ENCODE results near the gene FOXA1.

FOXA1 gene

GRCh38 chr14:37585971-37586796 is 8.9 kb downstream of the FOXA1 start:
- Histone ChIP-seq H3K9ac (ENCODE audit: low read depth, low read length) (no peak overlapping the region), H3K4me2 (ENCODE audit: low read length) (no peak overlapping the region), H3K9me3 (replicated peaks; ENCODE audit: low read length) (no peaks in the 10 kb centered on the region), H3K27me3 (ENCODE audit: control insufficient read depth, insufficient read depth, low read length) (peaks cover 88% of the 10 kb centered on the region), H3K4me1 (ENCODE audit: control insufficient read depth, insufficient read depth, low read length) (peaks cover 2% of the 10 kb centered on the region), H3K4me3 (ENCODE audit: low read length) (no peak overlapping the region), H3K36me3 (ENCODE audit: insufficient read depth, low read length) (no peaks in the 10 kb centered on the region)

- H3K4me1 ChIP-seq (ENCODE audit: control insufficient read depth, insufficient read depth, low read length) = peaks cover 2% of the 10 kb centered on the region
- H3K4me3 ChIP-seq (ENCODE audit: low read length) = no peak overlapping the region
- H3K4me2 ChIP-seq (ENCODE audit: low read length) = no peak overlapping the region
- H3K9ac ChIP-seq (ENCODE audit: low read depth, low read length) = no peak overlapping the region
- no peaks in the 10 kb centered on the region for H3K36me3 ChIP-seq (ENCODE audit: insufficient read depth, low read length)
- H3K27me3 ChIP-seq (ENCODE audit: control insufficient read depth, insufficient read depth, low read length) = peaks cover 78% of the 10 kb centered on the region
- H3K9me3 ChIP-seq (replicated peaks; ENCODE audit: low read length) = no peaks in the 10 kb centered on the region
Observed at GRCh38 chr14:37585101-37585511, 9.9 kb downstream of the FOXA1 start.

DNA sequence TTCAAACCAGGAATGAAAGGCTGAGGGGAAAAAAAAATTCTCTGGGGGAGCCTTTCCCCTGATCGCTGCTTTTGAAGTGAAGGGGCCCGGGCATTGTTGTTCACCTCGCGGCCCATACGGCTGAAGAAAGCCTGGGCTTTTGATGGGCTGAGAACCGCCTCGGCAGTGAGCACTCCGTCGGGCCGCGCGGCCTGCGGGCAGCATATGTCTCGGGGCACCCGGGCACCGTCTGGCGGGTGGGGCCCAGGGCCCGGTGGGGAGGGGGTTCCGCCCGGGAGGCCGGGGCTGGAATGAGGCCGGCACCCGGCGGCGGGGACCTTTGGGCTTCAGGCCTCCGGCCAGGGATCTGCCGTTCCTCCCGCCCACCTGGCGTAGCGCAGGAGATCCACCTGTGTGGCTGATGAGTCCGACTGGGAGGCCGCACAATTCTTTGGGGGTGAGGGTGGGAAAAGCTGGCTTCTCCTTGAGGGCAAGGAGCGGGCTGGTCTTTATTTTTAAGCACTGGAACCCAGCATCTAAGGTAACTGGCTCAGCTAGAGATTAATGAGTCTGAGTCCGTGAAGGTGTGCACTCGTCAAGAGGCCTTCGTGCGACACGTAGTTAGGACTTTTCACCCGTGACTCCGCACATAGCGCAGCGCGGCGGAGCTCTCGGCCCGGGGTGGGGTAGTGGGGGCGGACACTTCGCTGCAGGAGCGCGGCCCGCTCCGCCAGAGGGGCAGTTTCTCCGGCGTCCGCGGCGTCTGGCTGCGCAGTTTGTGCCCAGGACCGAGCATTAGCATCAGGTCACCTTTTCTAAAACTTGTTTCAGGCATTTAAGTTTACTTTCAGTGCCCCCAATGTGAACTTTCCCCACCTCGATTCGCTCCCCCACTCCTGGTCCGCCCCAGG is 10.6 kb downstream of the FOXA1 start:
- no peak overlapping the region for H3K4me3 ChIP-seq (ENCODE audit: low read length)
- peaks cover 71% of the 10 kb centered on the region for H3K27me3 ChIP-seq (ENCODE audit: control insufficient read depth, insufficient read depth, low read length)
- no peak overlapping the region for H3K9ac ChIP-seq (ENCODE audit: low read depth, low read length)
- H3K4me1 ChIP-seq (ENCODE audit: control insufficient read depth, insufficient read depth, low read length) = peaks cover 2% of the 10 kb centered on the region
- H3K9me3 ChIP-seq (replicated peaks; ENCODE audit: low read length) = no peaks in the 10 kb centered on the region
- peak overlapping the region; percentile 71 for H3K4me2 ChIP-seq (ENCODE audit: low read length)
- H3K36me3 ChIP-seq (ENCODE audit: insufficient read depth, low read length) = no peaks in the 10 kb centered on the region

DNA sequence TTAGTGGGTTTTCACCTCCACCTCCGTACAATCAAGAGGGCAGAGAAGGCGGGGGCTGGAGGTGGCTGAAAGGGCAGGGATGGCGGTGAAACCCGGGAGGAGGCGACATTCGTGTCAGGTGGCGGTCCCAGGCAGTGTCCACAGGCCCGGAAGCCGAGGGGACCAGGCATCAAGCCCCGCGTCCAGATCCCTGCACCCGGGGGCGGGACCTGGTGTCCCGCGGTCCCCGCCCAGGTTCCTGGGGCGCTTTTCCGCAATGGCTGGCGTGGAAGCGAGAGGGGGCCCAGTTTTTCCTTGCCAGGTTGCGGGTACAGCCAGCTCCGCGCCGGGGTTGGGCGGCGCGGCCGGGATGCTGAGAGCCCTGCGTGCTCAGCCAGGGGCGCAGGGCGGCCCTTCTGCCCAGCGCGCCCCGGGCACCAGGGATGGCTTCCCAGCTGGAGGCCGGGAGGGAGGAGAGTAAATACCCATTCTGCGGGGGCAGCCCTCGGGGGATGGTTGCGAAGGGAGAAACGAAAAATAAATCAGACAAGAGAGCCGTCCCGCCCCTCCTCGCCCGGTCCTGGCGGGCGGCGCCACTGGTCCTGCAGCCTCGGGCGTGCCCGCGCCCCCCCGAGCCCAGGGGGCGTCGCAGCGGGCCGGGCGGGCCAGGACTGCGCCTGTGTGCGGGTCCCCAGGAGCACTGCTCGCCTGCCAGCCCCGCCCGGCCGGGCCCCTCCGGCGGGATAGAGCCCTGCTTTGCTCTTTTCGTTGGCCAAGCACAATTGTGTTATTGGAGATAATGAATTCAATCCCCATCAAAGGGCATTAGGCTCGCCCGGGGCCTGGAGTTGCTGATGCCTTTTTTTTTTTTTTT is 11.5 kb downstream of the FOXA1 start:
- Histone ChIP-seq H3K9ac (ENCODE audit: low read depth, low read length) (no peak overlapping the region), H3K9me3 (replicated peaks; ENCODE audit: low read length) (no peaks in the 10 kb centered on the region), H3K27me3 (ENCODE audit: control insufficient read depth, insufficient read depth, low read length) (peaks cover 67% of the 10 kb centered on the region), H3K36me3 (ENCODE audit: insufficient read depth, low read length) (no peaks in the 10 kb centered on the region), H3K4me3 (ENCODE audit: low read length) (peak overlapping the region; percentile 51), H3K4me2 (ENCODE audit: low read length) (peak overlapping the region; percentile 71), H3K4me1 (ENCODE audit: control insufficient read depth, insufficient read depth, low read length) (peaks cover 2% of the 10 kb centered on the region)

GRCh38 chr14:37580146-37580545 is 14.9 kb downstream of the FOXA1 start:
- Histone ChIP-seq H3K36me3 (ENCODE audit: insufficient read depth, low read length) (no peaks in the 10 kb centered on the region), H3K4me3 (ENCODE audit: low read length) (no peak overlapping the region), H3K27me3 (ENCODE audit: control insufficient read depth, insufficient read depth, low read length) (peaks cover 44% of the 10 kb centered on the region), H3K9ac (ENCODE audit: low read depth, low read length) (no peak overlapping the region), H3K9me3 (replicated peaks; ENCODE audit: low read length) (no peaks in the 10 kb centered on the region), H3K4me2 (ENCODE audit: low read length) (no peak overlapping the region), H3K4me1 (ENCODE audit: control insufficient read depth, insufficient read depth, low read length) (no peaks in the 10 kb centered on the region)

GRCh38 chr14:37579274-37579673 is 15.8 kb downstream of the FOXA1 start:
- no peaks in the 10 kb centered on the region for H3K36me3 ChIP-seq (ENCODE audit: insufficient read depth, low read length)
- H3K4me1 ChIP-seq (ENCODE audit: control insufficient read depth, insufficient read depth, low read length) = no peaks in the 10 kb centered on the region
- H3K4me3 ChIP-seq (ENCODE audit: low read length) = no peak overlapping the region
- H3K4me2 ChIP-seq (ENCODE audit: low read length) = no peak overlapping the region
- H3K27me3 ChIP-seq (ENCODE audit: control insufficient read depth, insufficient read depth, low read length) = peaks cover 35% of the 10 kb centered on the region
- no peaks in the 10 kb centered on the region for H3K9me3 ChIP-seq (replicated peaks; ENCODE audit: low read length)
- no peak overlapping the region for H3K9ac ChIP-seq (ENCODE audit: low read depth, low read length)

GRCh38 chr14:37573356-37573755 is 21.7 kb downstream of the FOXA1 start:
- Histone ChIP-seq H3K36me3 (ENCODE audit: insufficient read depth, low read length) (no peaks in the 10 kb centered on the region), H3K4me3 (ENCODE audit: low read length) (no peak overlapping the region), H3K27me3 (ENCODE audit: control insufficient read depth, insufficient read depth, low read length) (peaks cover 9% of the 10 kb centered on the region), H3K9ac (ENCODE audit: low read depth, low read length) (no peak overlapping the region), H3K9me3 (replicated peaks; ENCODE audit: low read length) (no peaks in the 10 kb centered on the region), H3K4me2 (ENCODE audit: low read length) (no peak overlapping the region), H3K4me1 (ENCODE audit: control insufficient read depth, insufficient read depth, low read length) (no peaks in the 10 kb centered on the region)

DNA sequence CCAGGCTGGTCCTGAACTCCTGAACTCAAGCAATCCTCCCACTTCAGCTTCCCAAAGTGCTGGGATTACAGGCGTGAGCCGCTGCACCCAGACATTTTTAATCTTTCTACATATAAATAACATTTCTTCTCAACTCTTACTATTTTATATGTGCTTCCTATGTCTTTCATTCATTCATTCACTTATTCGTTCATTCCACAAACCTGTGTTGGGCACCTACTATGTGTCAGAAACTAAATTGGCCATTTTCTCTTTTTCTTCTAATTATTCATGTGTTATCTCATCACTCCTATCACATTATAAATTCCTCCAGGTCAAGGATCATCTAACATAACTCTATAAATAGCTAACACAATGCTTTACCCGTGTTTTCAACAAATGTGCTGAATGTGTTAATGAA is 23.7 kb downstream of the FOXA1 start:
- Histone ChIP-seq H3K36me3 (ENCODE audit: insufficient read depth, low read length) (no peaks in the 10 kb centered on the region), H3K4me3 (ENCODE audit: low read length) (no peak overlapping the region), H3K27me3 (ENCODE audit: control insufficient read depth, insufficient read depth, low read length) (no peaks in the 10 kb centered on the region), H3K9ac (ENCODE audit: low read depth, low read length) (no peak overlapping the region), H3K4me2 (ENCODE audit: low read length) (no peak overlapping the region), H3K4me1 (ENCODE audit: control insufficient read depth, insufficient read depth, low read length) (no peaks in the 10 kb centered on the region), H3K9me3 (replicated peaks; ENCODE audit: low read length) (no peaks in the 10 kb centered on the region)

DNA sequence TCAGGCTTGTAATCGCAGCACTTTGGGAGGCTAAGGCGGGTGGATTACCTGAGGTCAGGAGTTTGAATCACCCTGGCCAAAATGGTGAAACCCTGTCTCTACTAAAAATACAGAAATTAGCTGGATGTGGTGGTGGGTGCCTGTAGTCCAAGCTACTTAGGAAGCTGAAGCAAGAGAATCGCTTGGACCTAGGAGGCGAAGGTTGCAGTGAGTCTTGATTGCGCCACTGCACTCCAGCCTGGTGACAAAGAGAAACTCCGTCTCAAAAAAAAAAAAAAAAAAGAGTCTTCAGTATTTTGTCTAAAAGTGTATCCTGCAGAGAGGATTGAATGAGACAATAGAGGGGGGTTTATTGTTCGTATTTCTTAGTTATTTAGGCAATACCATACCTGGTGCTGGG is 25.3 kb downstream of the FOXA1 start:
- Histone ChIP-seq H3K36me3 (ENCODE audit: insufficient read depth, low read length) (no peaks in the 10 kb centered on the region), H3K4me3 (ENCODE audit: low read length) (no peak overlapping the region), H3K9ac (ENCODE audit: low read depth, low read length) (no peak overlapping the region), H3K9me3 (replicated peaks; ENCODE audit: low read length) (no peaks in the 10 kb centered on the region), H3K4me2 (ENCODE audit: low read length) (no peak overlapping the region), H3K4me1 (ENCODE audit: control insufficient read depth, insufficient read depth, low read length) (no peaks in the 10 kb centered on the region), H3K27me3 (ENCODE audit: control insufficient read depth, insufficient read depth, low read length) (no peaks in the 10 kb centered on the region)

DNA sequence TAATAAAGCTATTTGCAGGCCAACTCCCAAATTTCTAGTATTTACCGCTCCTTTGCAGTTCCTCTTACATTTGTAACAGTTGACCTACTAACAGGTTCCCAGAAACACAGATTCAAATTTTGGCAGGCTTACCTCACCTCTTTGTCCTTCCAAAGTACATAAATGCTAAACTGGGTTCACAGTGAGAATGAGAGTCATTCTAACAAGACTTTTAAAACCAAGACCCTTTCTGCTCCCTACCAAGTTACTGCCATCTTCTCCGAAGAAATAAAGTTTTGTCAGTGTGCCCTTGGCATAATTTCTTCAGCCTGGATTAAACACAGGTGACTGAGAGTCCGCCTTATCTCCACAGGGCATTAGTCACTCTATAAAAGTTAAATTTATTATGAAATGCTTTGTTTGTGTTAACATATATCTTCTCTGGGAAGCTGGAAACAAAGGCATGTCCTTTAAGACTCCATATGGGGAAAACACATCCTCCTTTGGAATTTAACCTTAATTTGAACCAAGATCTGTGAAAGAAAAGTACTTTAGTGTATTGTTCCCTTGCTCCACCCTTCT is 28.2 kb downstream of the FOXA1 start:
- no peaks in the 10 kb centered on the region for H3K9me3 ChIP-seq (replicated peaks; ENCODE audit: low read length)
- H3K36me3 ChIP-seq (ENCODE audit: insufficient read depth, low read length) = no peaks in the 10 kb centered on the region
- no peaks in the 10 kb centered on the region for H3K27me3 ChIP-seq (ENCODE audit: control insufficient read depth, insufficient read depth, low read length)

GRCh38 chr14:37565550-37565949 is 29.5 kb downstream of the FOXA1 start:
- no peaks in the 10 kb centered on the region for H3K4me1 ChIP-seq (ENCODE audit: control insufficient read depth, insufficient read depth, low read length)
- no peaks in the 10 kb centered on the region for H3K9me3 ChIP-seq (replicated peaks; ENCODE audit: low read length)
- H3K4me3 ChIP-seq (ENCODE audit: low read length) = no peak overlapping the region
- no peaks in the 10 kb centered on the region for H3K27me3 ChIP-seq (ENCODE audit: control insufficient read depth, insufficient read depth, low read length)
- H3K9ac ChIP-seq (ENCODE audit: low read depth, low read length) = no peak overlapping the region
- H3K4me2 ChIP-seq (ENCODE audit: low read length) = no peak overlapping the region
- H3K36me3 ChIP-seq (ENCODE audit: insufficient read depth, low read length) = no peaks in the 10 kb centered on the region

More for the DNA sequence above, 28.2 kb downstream of the FOXA1 start:
- Histone ChIP-seq H3K4me2 (ENCODE audit: low read length) (no peak overlapping the region), H3K4me3 (ENCODE audit: low read length) (no peak overlapping the region), H3K9ac (ENCODE audit: low read depth, low read length) (no peak overlapping the region), H3K4me1 (ENCODE audit: control insufficient read depth, insufficient read depth, low read length) (no peaks in the 10 kb centered on the region)
